Epithelial cell of prostate (primary cell): ENCODE results near the gene A1BG.
"Not testable (repeated sequence)": the region's sequence is repeated elsewhere in the genome, so short reads cannot be mapped to it uniquely, and the experiment has no call there.

Experiments used
- DNase-seq: peaks from one replicate; pipeline ENCODE4 v3.0.0-alpha.2; 2011; ENCODE audit warnings: low read depth, low spot score
- H3K27ac ChIP-seq: fragments of 450-650 bp; 2 replicates; pipeline ENCODE4 v1.5.1; 2017; ENCODE audit warnings: mild to moderate bottlenecking

The A1BG gene

DNA sequence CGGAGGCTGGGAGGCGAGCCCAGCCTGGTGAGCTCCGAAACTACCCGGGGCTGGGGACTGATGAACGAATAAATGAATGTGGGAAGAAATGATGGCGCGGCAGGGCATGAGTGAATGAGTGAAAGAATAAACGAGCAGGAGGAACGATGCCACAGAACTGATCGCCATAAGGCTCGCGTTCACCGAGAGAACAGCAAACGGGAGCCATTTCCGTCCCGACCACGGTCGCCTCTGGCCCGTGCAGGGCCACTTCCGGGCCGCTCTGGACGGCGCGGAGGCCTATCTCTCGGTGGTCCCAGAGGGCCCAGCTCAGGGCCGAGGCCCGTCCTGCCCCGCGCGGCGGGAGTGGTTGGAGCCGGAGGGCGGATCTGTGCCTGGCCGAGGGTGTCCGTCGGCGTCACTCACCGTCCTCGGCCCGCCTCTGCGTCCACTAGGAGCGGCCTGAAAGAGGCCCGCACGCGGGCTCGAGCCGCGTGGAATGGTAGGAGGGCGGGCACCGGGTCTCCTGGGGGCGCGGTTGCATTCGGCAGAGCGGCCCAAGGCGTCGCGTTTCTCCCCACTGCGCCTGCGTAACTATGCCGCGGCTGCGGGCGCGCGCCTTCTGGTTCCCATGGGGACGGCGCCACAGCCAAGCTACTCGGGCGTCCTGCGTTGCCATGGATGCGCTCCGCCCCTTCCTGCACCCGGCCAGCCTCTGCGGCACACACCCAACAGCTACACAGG lies 9.1 kb upstream of the A1BG start, which contains the start of gene ZNF497:
ZNF497 (minus strand) TSS at position 480 of the 723 bp plus-strand sequence. CDS start 5,116 bp downstream, outside the sequence.
- peak within 1 kb of the TSS; percentile 89 for H3K27ac ChIP-seq
- DNase-seq: peak; percentile 64

DNA sequence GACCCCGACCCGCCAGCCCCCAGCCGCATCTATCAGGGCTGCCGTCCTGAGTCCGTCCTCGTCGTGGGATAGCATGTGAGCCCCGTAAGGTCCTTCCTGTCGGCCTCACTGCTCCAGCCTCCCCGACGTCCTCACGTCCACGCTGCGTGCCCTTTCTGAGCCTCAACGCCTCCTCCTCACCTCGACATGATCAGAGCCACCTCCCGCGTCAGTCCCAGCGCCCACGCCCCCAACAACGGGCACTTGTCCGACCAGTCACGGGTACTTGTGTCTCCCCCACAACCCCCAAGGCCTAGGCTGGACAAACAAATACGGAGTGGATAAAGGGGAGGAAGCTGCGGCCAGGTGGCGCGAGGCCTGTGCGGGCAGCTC lies 8.6 kb upstream of the A1BG start:
- H3K27ac ChIP-seq: peak overlapping the region; percentile 89
- DNase-seq: no peak

DNA sequence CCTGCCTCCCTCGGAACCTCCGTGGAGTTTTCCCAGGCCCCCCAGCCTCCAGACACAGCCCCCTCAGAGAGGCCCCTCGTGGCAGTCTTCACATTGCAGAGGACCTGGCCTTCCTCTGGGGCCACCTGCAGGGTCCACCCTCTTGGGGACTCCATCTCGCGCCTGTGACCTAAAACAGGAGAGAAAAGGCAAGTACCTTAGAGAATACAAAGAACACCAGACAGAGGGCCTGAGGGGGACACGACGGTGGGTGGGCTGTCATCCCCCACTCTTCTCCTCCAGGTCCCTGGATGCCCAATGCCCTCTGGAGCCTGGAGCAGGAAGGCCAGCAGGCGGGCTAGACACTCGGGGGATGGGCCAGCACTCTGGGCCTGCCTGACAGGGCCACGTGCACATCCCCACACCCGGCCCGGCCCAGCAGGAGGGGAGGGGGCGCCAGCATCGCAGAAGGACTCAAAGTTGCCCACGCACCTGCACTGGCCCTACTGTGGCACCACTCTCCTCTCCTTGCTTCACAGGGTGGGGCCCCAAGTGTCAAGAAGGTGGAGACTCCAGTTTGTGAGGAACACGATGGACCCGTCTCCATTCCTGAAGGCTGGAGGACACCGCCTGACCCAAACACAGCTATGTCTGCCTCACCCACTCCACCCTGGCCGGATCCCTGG lies 4.3 kb upstream of the A1BG start:
- DNase-seq: no peak
- no peak overlapping the region for H3K27ac ChIP-seq

DNA sequence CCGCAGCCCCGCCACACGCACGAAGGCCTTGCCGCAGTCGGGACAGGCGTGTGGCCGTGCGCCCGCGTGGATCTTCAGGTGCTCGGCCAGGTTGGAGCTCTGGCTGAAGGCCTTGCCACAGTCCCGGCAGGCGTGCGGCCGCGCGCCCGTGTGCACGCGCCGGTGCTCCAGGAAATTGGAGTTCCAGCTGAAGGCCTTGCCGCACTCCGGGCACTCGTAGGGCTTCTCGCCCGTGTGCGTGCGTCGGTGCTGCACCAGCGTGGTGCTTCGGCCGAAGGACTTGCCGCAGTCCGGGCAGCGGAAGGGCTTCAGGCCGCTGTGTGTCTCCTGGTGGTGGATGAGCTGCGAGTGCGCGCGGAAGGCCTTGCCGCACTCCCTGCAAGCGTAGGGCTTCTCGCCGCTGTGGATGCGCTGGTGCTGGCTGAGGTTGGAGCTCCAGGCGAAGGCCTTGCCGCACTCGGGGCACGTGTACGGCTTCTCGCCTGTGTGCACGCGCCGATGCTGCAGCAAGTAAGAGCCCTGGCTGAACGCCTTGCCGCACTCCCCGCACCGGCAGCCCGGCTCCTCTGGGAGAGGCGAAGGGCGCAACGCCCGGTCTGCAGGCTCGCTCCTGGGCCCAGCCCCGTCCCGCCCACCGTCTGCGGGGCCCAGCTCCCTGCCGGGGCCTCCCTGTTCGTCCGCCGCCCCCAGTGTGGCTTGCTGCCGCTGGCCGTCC lies 3.6 kb upstream of the A1BG start:
- H3K27ac ChIP-seq: no peak overlapping the region
- no peak for DNase-seq

DNA sequence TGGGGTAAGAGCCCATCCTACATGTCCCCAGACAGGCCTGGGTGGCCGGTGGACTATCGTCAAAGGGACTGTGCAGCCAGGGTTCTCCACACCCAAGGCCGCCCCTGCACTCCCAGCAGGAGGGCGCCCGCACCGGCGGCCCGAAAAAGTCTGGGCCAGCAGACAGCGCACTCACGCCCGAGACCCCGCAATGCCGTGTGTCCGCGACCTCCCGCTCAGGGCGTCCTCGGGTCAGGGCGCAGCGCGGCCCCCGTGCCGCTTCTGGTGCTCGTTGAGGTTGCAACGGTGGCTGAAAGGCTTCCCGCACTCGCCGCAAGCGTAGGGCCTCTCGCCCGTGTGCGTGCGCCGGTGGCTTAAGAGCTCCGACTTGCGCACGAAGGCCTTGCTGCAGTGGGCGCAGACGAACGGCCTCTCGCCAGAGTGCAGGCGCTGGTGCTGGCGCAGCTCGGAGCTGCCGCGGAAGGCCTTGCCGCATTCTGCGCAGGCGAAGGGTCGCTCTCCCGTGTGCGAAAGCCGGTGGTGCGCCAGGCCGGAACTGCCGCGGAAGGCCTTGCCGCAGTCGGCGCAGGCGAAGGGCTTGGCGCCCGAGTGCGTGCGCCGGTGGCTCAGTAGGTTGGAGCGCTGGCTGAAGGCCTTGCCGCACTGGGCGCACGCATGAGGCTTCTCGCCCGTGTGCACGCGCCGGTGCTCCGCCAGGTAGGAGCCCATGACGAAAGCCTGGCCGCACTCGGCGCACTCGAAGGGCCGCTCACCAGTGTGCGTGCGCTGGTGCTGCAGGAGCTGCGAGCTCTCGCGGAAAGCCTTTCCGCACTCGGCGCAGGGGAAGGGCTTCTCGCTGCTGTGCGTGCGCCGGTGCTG lies 2.8 kb upstream of the A1BG start:
- no peak overlapping the region for H3K27ac ChIP-seq
- DNase-seq: no peak

DNA sequence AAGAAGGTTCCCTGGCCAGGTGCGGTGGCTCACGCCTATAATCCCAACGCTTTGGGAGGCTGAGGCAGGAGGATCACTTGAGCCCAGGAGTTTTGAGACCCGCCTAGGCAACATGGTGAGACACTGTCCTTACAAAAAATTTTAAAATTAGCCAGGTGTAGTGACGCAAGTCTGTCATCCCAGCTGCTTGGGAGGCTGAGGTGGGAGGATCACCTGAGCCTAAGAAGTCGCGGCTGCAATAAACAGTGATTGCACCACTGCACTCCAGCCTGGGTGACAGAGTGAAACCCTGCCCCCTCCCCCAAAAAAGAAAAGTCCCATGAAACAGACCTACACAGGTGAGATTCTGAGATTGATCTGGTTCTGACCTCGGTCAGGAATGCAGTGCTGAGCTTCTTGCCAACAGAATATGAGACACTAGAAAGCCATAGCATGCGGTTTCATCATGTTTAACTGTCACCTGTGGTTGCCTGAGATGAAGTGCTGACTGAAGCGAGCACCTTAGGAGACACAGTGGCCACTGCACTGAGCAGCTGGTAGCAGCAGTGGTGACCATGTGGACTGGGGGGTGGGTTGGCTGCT lies 2.0 kb upstream of the A1BG start:
- no peak overlapping the region for H3K27ac ChIP-seq
- no peak for DNase-seq

DNA sequence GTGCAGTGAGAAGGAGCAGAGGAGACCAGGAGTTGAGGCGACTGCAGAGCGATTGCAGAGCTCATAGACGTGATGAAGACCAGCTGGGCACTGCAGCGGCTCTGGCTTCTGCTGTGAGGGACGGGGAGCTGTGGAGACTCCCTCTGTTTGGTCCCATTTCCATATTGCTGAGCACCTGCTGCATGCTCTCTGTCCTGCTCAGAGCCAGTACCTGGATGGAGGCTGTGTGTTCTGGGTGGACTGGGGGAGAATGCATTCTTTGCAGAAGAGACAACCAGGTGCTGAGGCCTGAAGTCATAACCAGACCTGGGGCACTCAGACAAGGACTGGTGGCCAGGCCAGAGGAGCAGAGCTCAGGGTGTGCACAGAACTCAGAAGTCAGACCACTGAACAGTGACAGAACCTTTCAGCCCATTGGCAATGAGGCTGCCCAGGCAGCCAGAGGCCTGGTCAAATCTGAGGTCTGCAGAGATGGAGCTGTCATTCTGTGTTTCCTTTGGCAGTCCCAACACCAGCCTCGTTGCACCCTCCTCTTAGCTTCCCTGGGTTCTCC lies 1.3 kb upstream of the A1BG start:
- DNase-seq: no peak
- no peak overlapping the region for H3K27ac ChIP-seq

DNA sequence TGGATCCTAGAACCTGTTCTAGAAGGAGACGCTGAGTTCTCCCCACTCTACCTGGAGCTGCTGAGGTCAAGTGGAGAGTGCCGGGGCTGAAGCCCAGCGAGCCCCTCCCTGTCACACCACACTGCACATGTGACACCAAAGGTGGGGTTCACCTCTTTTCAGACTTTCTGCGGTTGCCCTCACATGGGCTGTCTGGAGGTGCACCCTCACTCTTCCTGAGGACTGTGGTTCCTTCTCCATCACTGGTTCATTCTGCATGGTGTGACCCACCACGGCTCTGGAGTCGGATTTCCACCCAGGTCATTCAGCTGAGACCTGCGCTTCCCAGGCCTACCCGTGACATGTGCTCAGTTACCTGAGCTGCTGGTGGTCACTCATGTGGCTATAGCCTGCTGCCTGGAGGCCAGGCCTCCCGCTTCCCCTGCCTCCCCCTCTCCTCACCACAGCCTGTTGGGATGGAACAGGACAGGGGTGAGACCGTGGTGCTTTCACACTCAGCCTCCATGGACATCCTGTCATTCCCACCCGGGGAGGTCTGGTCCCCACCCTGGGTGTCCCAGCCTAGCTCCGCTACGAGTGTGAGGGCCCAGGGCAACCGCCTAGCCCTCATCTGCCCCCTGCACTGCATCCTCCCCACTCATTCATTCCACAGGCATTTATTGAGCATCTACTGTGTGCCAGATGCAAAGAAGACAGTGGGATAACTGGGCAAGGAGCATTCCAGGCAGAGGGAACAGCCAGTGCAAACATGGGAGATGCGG lies 605 bp upstream of the A1BG start:
- DNase-seq: no peak
- no peak overlapping the region for H3K27ac ChIP-seq

DNA sequence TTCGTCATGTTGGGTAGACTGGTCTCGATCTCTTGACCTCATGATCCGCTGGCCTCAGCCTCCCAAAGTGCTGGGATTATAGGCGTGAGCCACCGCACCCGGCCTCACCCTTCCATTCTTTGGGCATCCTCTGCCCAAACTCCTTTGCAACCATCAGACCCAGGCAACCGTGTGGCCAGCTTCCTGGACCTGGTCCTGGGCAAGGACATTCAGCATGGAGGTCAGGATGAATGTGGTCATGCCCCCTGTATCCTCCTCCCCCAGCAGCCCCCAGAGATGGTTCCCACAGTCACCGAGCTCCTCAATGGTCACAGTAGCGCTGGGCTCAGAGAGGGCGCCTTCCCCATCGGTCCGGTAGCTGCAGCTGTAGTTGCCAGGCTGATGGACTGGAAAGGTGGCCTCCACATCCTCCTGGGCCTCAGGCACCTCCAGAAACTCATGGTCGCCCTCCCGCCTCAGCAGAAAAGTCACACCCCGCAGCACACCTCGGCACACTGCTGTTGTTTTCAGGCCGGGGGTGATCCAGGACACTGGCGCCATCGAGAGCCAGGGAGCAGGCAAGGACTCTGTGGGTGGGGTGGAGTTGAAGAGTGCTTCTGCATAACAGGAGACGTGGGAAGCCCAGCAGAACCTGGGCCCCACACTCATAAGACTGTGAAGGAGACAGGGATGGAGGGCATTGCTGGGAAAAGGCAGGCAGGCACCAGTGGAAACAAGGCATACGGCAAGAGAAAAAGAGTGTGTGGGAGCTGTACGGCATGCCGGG lies 1.1 kb downstream of the A1BG start:
- H3K27ac ChIP-seq: no peak overlapping the region
- no peak for DNase-seq

DNA sequence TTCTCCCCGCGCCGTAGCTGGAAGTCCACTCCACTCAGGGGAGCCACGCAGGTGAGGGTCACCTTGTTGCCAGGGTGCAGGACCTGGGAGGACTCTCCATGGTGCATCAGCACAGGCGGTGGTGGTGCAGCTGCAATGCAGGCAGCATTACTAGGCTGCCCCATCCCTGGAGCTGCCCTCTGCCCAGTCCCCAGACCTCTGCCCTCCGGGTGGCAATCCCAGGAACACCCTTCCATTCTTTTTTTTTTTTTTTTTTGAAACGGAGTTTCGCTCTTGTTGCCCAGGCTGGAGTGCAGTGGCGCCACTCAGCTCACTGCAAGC lies 1.8 kb downstream of the A1BG start:
- no peak for DNase-seq
- H3K27ac ChIP-seq: no peak overlapping the region

DNA sequence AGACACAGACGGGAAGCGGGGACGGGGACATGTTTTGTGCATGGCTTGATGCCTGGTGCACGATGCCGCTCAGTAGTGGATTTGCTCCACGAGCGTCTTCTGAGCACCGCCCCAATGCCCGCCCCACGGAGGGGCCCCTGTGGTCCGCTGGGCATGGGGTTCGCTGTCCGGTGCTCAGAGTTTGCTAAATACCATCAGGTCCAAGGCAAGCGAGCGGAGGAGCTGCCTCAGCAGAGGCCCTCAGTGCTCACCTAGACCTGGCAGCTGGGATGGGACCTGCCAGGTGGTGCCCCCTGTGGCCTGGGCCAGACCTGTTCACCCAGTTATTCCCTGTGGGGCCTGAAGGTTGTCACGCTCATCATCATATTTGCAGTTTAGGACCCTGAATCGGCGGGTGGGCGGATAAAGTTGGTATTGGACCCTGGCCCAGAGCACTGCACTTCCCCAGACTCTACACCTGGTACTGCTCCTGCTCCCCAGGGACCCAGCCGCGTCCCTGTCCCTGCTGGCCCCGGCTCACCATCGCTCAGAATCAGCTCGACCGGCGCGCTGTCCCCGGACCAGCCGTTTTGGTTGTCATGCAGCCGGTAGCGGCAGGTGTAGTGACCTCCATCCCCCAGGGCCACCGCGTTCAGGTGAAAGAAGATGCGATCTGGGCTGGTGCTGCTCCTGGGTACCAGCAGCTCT lies 2.3 kb downstream of the A1BG start:
- no peak for DNase-seq
- H3K27ac ChIP-seq: no peak overlapping the region

DNA sequence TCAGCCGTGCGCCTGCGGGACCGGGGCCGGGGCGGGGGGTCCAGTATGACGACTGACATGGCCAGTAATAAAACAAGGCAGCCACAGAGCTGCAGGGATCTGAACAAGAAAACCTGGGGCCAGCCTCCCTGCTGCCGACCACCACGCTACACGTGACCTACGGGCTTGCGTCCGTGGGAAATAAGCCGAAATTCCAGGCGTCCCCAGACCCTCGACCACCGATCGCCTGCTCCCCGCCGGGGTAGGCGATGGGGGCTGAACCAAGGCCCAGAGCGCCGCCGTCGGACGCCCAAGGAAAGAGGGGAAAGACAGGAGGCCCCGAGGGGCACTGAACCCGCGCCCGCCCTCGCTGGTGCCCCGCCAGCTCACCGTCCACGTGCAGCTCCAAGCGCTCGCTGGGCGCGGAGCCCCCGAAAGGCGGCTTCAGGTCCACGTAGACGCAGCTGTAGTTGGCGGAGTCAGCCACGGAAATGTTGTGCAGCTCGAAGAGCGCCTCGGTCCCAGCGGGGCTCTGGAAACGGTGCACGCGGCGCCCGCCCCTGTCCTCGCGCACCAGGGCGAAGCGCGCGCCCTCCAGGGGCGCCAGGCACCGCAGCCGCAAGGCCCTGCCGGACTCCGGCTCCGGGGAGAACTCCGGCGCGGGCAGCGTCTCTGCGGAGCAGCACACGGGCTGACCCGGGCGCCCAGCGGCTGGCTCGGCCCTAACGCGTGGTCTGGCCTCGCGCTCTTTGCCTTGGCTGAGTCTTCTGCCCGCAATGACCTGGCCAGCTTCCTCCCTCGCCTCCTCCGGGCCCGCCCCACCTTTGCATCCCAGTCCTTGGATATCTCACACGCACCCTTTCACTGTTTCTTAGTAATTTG lies 3.1 kb downstream of the A1BG start:
- no peak for DNase-seq
- no peak overlapping the region for H3K27ac ChIP-seq

DNA sequence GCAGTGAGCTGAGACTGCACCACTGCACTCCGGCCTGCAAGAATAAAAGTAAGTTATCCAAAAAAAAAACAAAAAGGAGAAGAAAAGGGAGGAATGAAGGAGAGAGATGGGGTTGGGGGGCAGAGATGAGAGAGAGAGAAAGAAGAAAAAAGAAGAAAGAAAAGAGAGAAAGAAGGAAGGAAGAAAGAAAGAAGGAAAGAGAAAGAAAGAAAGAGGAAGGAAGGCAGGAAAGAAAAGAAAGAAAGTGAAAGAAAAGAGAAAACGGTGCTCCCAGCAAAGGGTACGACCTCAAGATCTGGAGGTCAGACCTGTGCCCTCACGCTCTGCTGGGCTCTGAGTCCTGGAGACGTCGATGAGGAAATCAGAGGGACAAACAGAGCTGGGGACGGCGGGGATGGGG lies 3.7 kb downstream of the A1BG start:
- H3K27ac ChIP-seq: no peak overlapping the region
- DNase-seq: no peak

DNA sequence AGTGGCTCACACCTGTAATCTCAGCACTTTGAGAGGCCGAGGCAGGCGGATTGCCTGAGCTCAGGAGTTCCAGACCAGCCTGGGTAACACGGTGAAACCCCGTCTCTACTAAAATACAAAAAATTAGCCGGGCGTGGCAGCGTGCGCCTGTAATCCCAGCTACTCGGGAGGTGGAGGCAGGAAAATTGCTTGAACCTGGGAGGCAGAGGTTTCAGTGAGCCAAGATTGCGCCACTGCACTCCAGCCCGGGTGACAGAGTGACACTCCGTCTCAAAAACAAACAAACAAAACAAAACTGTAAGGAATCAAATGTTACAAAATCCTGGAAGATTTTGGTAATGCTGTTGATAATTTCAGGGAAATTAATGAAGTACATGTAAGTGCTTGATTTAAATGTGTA lies 5.2 kb downstream of the A1BG start:
- not testable (repeated sequence) for H3K27ac ChIP-seq, DNase-seq

DNA sequence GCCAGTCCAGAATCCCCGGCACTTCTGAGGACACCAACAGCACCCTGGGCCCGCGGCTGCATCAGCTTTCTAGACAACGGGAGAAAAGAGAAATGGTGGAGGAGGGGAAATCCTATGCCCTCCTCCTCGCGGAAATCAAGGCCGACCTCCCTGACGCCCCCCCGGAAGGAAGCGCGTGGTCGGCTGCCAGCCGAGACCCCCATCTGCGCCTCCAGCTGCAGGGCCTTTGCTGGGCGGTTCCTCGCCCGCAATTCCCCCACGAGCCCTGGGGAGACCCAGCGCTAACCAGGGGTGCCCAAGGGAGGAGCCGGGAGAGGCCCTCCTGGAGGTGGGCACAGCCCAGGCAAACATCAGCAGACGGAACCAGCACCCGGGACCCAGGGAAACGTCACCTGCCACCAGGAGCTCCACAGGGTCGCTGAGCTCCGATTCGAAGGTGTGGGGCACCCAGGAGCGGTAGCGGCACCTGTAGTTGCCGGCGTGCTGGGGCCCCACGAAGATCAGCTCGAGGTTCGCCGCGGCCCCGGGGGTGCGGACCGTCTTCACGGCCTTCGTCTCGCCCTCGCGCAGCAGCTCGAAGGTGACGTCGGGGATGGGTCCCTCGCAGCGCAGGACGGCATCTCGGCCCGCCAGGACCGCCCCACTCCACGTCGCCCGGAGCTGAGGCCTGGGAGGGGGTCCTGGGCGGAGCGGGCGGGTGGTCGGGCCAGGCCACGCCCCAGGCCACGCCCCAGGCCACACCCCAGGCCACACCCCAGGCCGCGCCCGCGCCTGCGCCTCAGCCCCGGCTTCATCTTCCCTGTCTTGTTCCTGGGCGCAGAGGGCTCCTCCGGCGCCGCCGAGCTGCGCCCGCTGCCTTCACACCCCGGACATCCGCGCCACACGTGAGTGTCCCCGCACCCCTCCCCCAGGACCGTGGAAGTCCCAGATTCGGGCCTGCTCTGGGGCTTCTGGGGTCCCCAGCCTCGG lies 6.0 kb downstream of the A1BG start:
- no peak for DNase-seq
- H3K27ac ChIP-seq: no peak overlapping the region

DNA sequence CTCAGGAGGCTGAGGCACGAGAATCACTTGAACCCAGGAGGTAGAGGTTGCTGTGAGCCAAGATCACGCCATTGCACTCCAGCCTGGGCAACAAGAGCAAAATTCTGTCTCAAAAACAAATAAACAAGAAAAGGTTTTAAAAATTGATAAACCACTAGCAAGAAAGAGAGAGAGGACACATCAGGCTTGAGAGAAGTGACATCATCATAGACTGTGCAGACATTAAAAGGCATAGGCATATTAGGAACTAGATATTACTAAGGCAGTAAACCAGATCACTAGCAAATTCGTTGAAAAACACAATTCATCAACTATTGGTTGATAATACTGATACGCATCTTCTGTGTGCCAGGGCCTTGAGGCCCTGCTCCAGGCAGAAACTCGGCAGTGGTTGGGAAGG lies 7.7 kb downstream of the A1BG start:
- no peak for DNase-seq
- H3K27ac ChIP-seq: no peak overlapping the region
